DND-41 (cell line): ENCODE results near the gene TNC.

ENCODE experiments used
- ATAC-seq: fragments of 200-7000 bp; cut with Tn5 transposase; 3 replicates; pipeline ENCODE4 v1.9.1; 2021; ENCODE audit warnings: low read depth; ENCODE audit not compliant: insufficient read depth
- DNase-seq: peaks from one replicate; pipeline ENCODE4 v3.0.0-alpha.2; 2020
- H2AFZ ChIP-seq: 2 replicates; pipeline ENCODE4 v1.6.0; 2012; ENCODE audit warnings: low read depth, low read length
- H3K27ac ChIP-seq: 2 replicates; pipeline ENCODE4 v1.5.1; 2012; ENCODE audit warnings: low read length, inconsistent platforms
- H3K27me3 ChIP-seq: fragments of 200-600 bp; sonication (generic); 2 replicates; pipeline ENCODE4 v1.6.0; 2012; ENCODE audit warnings: low read length, mild to moderate bottlenecking, inconsistent platforms; ENCODE audit not compliant: insufficient read depth, poor library complexity
- H3K36me3 ChIP-seq: 2 replicates; pipeline ENCODE4 v1.5.1; 2012; ENCODE audit warnings: low read length, inconsistent platforms; ENCODE audit not compliant: insufficient read depth
- H3K4me1 ChIP-seq: 2 replicates; pipeline ENCODE4 v1.5.1; 2012; ENCODE audit warnings: mild to moderate bottlenecking, low read length; ENCODE audit not compliant: insufficient read depth
- H3K4me2 ChIP-seq: 2 replicates; pipeline ENCODE4 v1.6.0; 2012; ENCODE audit warnings: mild to moderate bottlenecking, moderate library complexity, low read length, inconsistent platforms; ENCODE audit not compliant: insufficient read depth
- H3K4me3 ChIP-seq, 2 experiments: fragments of 200-600 bp in 1 of 2; shearing (Covaris generic) in 1 of 2; 2 replicates each; pipeline ENCODE4 v1.5.1; 2012 to 2016; ENCODE audit warnings: inconsistent platforms in 2 of 2, low read length in 2 of 2, mild to moderate bottlenecking in 2 of 2, low read depth in 1 of 2, moderate library complexity in 1 of 2
- H3K79me2 ChIP-seq: 2 replicates; pipeline ENCODE4 v1.6.0; 2012; ENCODE audit warnings: low read length, inconsistent platforms; ENCODE audit not compliant: insufficient read depth
- H3K9ac ChIP-seq: 2 replicates; pipeline ENCODE4 v1.6.0; 2012; ENCODE audit warnings: low read depth, mild to moderate bottlenecking, inconsistent platforms, low read length, moderate library complexity
- H3K9me3 ChIP-seq: 2 replicates; pipeline ENCODE4 v1.5.1; 2012; ENCODE audit warnings: low read length, moderate library complexity, mild to moderate bottlenecking, inconsistent platforms; ENCODE audit not compliant: insufficient read depth, severe bottlenecking
- H4K20me1 ChIP-seq: 2 replicates; pipeline ENCODE4 v1.6.0; 2012; ENCODE audit warnings: low read length; ENCODE audit not compliant: insufficient read depth
- CTCF ChIP-seq: IDR thresholded peaks from 2 replicates; pipeline ENCODE4 v1.5.1; 2012; ENCODE audit warnings: borderline replicate concordance, low read length, moderate library complexity, mild to moderate bottlenecking; ENCODE audit not compliant: poor library complexity, severe bottlenecking; ENCODE audit errors: extremely low read depth
- EZH2 ChIP-seq: IDR thresholded peaks from 3 replicates; pipeline ENCODE4 v1.6.1; 2012; ENCODE audit warnings: borderline replicate concordance, low read depth, mild to moderate bottlenecking, moderate library complexity, low read length, inconsistent platforms; ENCODE audit not compliant: severe bottlenecking

The TNC gene

GRCh38 chr9:115084157-115084556, 33.8 kb downstream of the TNC start:
- Histone ChIP-seq H3K4me3 (no peak overlapping the region), H3K36me3 (no peaks in the 10 kb centered on the region), H3K27me3 (no peaks in the 10 kb centered on the region), H3K79me2 (no peaks in the 10 kb centered on the region), H3K4me1 (no peaks in the 10 kb centered on the region), H3K27ac (no peak overlapping the region), H3K9me3 (no peaks in the 10 kb centered on the region), H4K20me1 (no peaks in the 10 kb centered on the region), H3K9ac (no peak overlapping the region), H2AFZ (no peak overlapping the region), H3K4me2 (no peak overlapping the region)
- no peak for TF ChIP-seq CTCF
- TF ChIP-seq EZH2, result no peak
- no peak for DNase-seq
- no peak for ATAC-seq

- no peak overlapping the region for H3K4me2 ChIP-seq
- no peak overlapping the region for H3K4me3 ChIP-seq
- no peaks in the 10 kb centered on the region for H3K27me3 ChIP-seq
- DNase-seq (no peak), ATAC-seq (no peak)
- no peaks in the 10 kb centered on the region for H3K9me3 ChIP-seq
- no peak overlapping the region for H3K27ac ChIP-seq
- H3K9ac ChIP-seq, result no peak overlapping the region
- no peak overlapping the region for H2AFZ ChIP-seq
- H4K20me1 ChIP-seq, result no peaks in the 10 kb centered on the region
- H3K36me3 ChIP-seq, result no peaks in the 10 kb centered on the region
- no peak for TF ChIP-seq CTCF
- no peak for TF ChIP-seq EZH2
- H3K79me2 ChIP-seq, result no peaks in the 10 kb centered on the region
- H3K4me1 ChIP-seq, result no peaks in the 10 kb centered on the region
These were observed 37.7 kb downstream of the TNC start for GRCh38 chr9:115080242-115080641.

GRCh38 chr9:115079156-115079555, 38.8 kb downstream of the TNC start:
- H3K9me3 ChIP-seq, result no peaks in the 10 kb centered on the region
- H3K27ac ChIP-seq, result no peak overlapping the region
- no peak overlapping the region for H3K9ac ChIP-seq
- H4K20me1 ChIP-seq, result no peaks in the 10 kb centered on the region
- DNase-seq (no peak), ATAC-seq (no peak)
- no peak overlapping the region for H2AFZ ChIP-seq
- H3K27me3 ChIP-seq, result no peaks in the 10 kb centered on the region
- no peaks in the 10 kb centered on the region for H3K36me3 ChIP-seq
- TF ChIP-seq EZH2 (no peak), CTCF (no peak)
- no peaks in the 10 kb centered on the region for H3K79me2 ChIP-seq
- H3K4me1 ChIP-seq, result no peaks in the 10 kb centered on the region
- no peak overlapping the region for H3K4me2 ChIP-seq
- H3K4me3 ChIP-seq, result no peak overlapping the region

- H2AFZ ChIP-seq, result no peak overlapping the region
- ATAC-seq (no peak), DNase-seq (no peak)
- no peak overlapping the region for H3K27ac ChIP-seq
- TF ChIP-seq EZH2, result no peak
- no peak for TF ChIP-seq CTCF
- H3K9me3 ChIP-seq, result no peaks in the 10 kb centered on the region
- no peak overlapping the region for H3K4me2 ChIP-seq
- H3K79me2 ChIP-seq, result no peaks in the 10 kb centered on the region
- no peaks in the 10 kb centered on the region for H4K20me1 ChIP-seq
- H3K9ac ChIP-seq, result no peak overlapping the region
- peaks cover 9% of the 10 kb centered on the region for H3K27me3 ChIP-seq
- no peak overlapping the region for H3K4me3 ChIP-seq
- H3K36me3 ChIP-seq, result no peaks in the 10 kb centered on the region
- no peaks in the 10 kb centered on the region for H3K4me1 ChIP-seq
These were observed 44.5 kb downstream of the TNC start for GRCh38 chr9:115073456-115073855.
